D341Med (cell line): ENCODE measurements around the gene TENM4.
"Not testable (repeated sequence)": the region's sequence is repeated elsewhere in the genome, so short reads cannot be mapped to it uniquely, and the experiment has no call there.

Experiments used
- DNase-seq: peaks from one replicate; pipeline ENCODE4 v3.0.0; 2012; ENCODE audit warnings: low spot score

Gene TENM4

GRCh38 chr11:78642979-78643675, 797.7 kb downstream of the TENM4 start:
- DNase-seq: no peak

DNA sequence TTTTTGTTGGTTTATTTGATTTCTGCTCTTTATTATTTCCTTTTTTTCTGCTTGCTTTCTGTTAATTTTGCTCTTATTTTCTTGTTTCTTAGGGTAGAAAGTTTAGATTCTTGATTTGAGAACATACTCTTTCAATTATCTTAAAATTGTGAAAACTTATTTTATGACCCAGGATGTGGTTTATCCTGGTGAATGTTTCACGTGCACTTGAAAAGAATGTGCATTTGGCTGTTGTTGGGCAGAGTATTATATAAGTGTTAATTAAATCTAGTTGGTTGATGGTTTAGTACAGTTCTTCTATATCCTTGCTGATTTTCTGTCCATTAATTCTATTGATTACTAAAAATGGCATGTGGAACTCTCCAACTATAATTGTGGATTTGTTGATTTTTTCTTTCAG, 799.3 kb downstream of the TENM4 start:
- no peak for DNase-seq

DNA sequence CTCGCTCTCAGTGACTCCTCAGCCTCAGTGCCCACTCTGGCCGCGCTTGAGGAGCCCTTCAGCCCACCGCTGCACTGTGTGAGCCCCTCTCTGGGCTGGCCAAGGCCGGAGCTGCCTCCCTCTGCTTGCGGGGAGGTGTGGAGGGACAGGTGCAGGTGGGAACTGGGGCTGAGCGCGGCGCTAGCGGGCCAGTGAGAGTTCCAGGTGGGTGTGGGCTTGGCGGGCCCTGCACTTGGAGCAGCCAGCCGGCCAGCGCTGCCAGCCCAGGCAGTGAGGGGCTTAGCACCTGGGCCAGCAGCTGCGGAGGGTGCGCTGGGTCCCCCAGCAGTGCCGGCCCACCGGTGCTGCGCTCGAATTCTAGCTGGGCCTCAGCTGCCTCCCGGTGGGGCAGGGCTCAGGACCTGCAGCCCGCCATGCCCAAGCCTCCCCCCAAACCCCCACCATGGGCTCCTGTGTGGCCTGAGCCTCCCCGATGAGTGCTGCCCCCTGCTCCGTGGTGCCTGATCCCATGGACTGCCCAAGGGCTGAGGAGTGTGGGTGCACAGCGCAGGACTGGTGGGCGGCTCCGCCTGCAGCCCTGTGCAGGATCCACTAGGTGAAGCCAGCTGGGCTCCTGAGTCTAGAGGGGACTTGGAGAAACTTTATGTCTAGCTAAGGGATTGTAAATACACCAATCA, 802.0 kb downstream of the TENM4 start:
- DNase-seq: no peak

GRCh38 chr11:78637527-78637926, 803.3 kb downstream of the TENM4 start:
- not testable (repeated sequence) for DNase-seq

GRCh38 chr11:78635814-78636506, 804.9 kb downstream of the TENM4 start:
- no peak for DNase-seq

GRCh38 chr11:78633516-78634310, 807.1 kb downstream of the TENM4 start:
- no peak for DNase-seq

DNA sequence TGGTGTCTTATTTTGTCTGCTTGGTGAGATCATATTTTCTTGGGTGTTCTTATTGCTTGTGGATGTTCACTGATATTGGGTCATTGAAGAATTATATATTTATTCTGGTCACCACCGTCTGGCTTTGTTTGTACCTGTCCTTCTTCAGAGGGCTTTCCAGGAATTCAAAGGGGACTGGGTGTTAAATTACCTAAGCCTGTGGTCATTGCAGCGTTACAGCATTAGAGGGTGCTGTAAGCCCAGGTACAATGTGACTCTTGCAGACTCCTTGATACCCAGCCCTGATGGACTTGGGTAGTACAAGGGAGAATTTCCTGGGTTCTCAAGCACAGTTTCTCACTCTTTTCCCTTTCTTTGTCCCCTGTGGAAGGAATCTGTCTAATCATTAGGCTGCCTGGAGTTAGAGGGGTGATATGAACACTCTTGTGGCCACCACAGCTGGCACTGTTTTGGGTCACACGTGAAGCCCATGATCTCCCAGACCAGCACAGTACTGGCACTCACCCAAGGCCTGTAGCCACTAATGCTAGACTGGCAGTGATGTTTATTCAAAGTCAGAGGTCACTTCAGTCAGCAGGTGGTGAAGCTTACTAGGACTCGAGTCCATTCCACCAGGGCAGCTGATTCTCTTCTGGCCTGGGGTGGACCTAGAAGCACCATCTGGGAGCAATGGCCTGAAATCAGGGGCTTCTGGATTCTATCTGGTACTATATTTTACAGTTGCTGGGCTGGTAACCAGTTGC, 810.1 kb downstream of the TENM4 start:
- DNase-seq: no peak

DNA sequence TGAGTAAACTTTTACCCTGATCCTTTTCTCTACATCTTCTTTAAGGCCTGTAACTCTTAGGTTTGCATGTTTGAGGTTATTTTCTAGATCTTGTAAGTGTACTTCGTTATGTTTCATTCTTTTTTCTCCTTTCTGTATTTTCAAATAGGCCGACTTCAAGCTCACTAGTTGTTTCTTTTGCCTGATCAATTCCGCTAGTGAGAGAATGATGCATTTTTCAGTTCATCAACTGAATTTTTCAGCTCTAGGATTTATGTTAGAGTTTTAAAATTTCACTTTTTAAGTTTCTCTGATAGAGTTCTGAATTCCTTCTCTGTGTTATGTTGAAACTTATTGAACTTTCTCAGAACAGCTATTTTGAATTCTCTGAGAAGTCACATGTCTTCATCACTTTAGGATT, 810.7 kb downstream of the TENM4 start:
- no peak for DNase-seq

DNA sequence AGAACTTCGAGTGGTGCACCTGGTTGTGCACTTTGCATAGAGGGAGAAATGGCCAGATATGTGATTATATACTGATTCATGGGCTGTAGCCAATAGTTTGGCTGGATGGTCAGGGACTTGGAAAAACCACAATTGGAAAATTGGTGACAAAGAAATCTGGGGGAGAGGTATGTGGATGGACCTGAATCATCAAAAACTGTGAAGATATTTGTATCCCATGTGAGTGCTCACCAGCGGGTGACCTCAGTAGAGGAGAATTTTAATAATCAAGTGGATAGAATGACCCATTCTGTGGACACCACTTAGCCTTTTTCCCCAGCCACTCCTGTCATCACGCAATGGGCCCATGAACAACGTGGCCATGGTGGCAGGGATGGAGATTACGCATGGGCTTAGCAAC, 818.2 kb downstream of the TENM4 start:
- no peak for DNase-seq

- DNase-seq: no peak
Observed at GRCh38 chr11:78620159-78620558, 820.7 kb downstream of the TENM4 start.

DNA sequence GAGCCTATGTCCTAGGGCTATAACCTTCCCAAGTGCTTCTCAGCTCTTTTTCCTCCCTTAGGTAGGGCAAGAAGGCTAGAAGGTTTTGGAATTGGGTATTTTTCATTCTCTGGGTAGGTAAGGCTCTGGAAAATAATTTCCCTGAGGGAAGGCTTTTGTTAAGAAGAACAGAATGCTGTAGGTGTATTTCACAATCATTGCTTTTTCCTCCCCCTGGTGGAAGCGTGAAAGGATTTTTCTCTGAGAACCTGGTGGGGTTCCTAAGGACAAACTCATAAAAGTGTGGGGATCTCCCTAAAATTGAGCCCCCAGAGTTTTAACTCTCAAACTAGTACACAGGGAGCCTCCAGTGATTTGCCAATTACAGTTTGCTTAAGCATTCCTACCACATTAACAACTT, 825.1 kb downstream of the TENM4 start:
- DNase-seq: no peak

GRCh38 chr11:78613378-78613813, 827.4 kb downstream of the TENM4 start:
- DNase-seq: no peak

DNA sequence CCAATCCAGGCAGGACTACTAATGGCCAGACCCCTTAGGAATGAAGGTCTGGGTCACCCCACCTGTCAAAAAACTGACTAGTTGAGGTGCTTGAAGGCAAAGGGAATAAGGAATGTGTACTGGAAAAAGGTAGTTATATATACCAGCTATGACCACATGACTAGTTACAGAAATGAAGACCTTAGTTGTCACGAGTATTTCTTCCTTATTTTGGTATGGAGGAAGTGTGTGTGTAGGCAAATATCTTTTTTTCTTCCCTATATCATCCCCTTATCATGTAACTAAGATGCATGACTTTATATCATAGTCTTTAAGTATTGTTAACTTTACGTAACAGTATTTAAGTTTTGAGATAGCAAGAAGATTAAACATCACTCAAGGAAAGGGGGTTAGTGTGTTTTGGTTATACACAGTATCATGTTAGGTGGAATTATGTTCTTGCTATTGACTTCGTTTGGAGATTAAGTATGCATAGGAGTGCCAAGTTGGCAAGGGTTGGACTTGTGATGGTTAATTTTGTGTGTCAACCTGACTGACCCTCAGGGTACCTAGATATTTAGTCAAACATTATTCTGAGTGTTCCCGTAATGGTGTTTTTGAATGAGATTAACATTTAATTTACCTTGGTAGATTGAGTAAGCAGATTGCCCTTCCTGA, 828.0 kb downstream of the TENM4 start:
- no peak for DNase-seq

DNA sequence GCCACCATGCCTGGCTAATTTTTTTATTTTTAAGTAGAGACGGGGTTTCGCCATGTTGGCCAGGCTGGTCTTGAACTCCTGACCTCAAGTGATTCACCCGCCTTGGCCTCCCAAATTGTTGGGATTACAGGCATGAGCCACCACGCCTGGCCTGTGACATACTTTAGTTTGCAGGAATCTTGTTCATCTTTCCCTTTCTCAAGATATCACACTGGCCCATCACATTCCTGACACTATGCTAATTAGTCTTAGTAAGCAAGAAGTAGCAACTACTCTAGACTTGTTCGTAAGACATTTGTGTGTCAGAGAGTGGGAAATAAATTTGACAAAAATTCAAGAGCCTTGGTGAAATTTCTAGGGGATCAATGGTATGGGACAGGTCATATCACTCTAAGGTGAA, 831.5 kb downstream of the TENM4 start:
- DNase-seq: not testable (repeated sequence)

- DNase-seq: no peak
Observed at GRCh38 chr11:78607696-78608095, 833.1 kb downstream of the TENM4 start.

- no peak for DNase-seq
Observed at GRCh38 chr11:78606667-78607066, 834.2 kb downstream of the TENM4 start.

DNA sequence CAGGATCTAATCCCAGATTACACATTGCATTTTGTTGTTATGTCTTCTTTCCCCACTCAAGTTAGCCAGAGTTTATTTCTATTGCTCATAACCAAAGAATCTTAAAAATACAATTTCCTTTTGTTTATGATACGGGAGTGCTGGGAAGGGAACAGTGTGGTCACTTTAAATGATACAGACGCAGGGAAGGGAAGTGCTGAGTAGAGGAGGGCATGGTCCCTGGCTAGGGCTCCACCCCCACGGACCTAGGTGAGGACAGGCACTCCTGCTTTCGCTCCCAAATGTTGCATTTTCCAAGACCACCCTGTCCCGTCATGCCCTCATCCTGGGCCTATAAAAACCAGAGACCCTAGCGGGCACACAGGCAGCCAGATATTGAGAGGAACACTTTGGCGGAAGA, 835.5 kb downstream of the TENM4 start:
- no peak for DNase-seq

- DNase-seq: no peak
Observed at GRCh38 chr11:78603792-78604191, 837.0 kb downstream of the TENM4 start.
